Natural killer cell treated with Interleukin-12 subunit alpha and Interleukin-12 subunit beta and Interleukin-15 and Interleukin-18, amount 100 ng/mL, for 72 hours (primary cell): ENCODE data around the gene SFMBT2. TPM values are rescaled to one million over a fixed set of nuclear protein-coding genes. Genes with fewer than 3 reads are reported as not detected.
"Not testable (repeated sequence)": the region's sequence is repeated elsewhere in the genome, so short reads cannot be mapped to it uniquely, and the experiment has no call there.

Experiments
- ATAC-seq, 2 donors: fragments of 150-1000 bp; cut with Tn5 transposase in 1 of 2; sonication (Bioruptor Pico), chemical (Tn5 transposase) in 1 of 2; 2 replicates each; pipeline ENCODE4 v1.10.0; 2021
- DNase-seq: peaks from one replicate; pipeline ENCODE4 v3.0.0; 2022; ENCODE audit warnings: low spot score
- H3K27ac Mint-ChIP-seq, 2 donors: 1 replicate in 1 of 2; 2 replicates in 1 of 2; pipeline ENCODE4 v1.8.0; 2022; ENCODE audit warnings: mixed read lengths in 2 of 2, mild to moderate bottlenecking in 1 of 2, moderate library complexity in 1 of 2
- H3K27me3 Mint-ChIP-seq, 2 donors: 1 replicate in 1 of 2; 2 replicates in 1 of 2; pipeline ENCODE4 v1.8.0; 2022; ENCODE audit warnings: mixed read lengths in 2 of 2
- H3K36me3 Mint-ChIP-seq: one replicate; pipeline ENCODE4 v1.8.0; 2022; ENCODE audit warnings: mixed read lengths
- H3K4me1 Mint-ChIP-seq, 2 donors: 1 replicate in 1 of 2; 2 replicates in 1 of 2; pipeline ENCODE4 v1.8.0; 2022; ENCODE audit warnings: low read depth in 2 of 2, mixed read lengths in 2 of 2, mild to moderate bottlenecking in 1 of 2
- H3K4me3 Mint-ChIP-seq: one replicate; pipeline ENCODE4 v1.8.0; 2022; ENCODE audit warnings: mixed read lengths
- H3K9me3 Mint-ChIP-seq: 2 replicates; pipeline ENCODE4 v1.8.0; 2022; ENCODE audit warnings: mixed read lengths
- total RNA-seq, 2 donors: library from RNA; stranded (reverse); gene quantifications; one replicate each; pipeline ENCODE4 v1.2.3, GENCODE V29; 2022

Gene SFMBT2
- total RNA-seq, 2 donors from 2014 or later, result 94.9 to 101 TPM

DNA sequence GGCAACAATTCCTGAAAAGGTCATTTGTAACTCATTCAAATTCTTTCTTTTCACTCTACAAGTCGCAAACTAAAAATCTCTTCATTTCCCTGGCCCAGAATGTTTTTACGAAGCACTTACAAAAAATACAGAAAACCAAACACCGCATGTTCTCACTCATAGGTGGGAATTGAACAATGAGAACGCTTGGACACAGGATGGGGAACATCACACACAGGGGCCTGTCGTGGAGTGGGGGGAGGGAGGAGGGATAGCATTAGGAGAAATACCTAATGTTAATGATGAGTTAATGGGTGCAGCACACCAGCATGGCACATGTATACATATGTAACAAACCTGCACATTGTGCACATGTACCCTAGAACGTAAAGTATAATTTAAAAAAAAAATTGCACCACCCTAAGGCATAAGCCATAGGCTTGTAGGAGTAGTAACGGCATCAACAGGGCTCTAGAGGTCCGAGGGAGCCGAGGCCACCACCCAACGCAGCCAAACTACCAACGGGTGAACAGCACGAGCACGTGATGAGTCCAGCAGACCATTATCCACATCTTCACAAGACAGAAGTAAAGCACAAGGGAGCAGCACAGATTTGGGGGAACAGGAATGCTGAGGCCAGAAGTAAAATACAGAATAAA, 98.9 kb downstream of the SFMBT2 start:
- not testable (repeated sequence) for H3K4me3 Mint-ChIP-seq, H3K27me3 Mint-ChIP-seq, H3K9me3 Mint-ChIP-seq, ATAC-seq, DNase-seq
- H3K36me3 Mint-ChIP-seq, result peaks cover 21% of the 10 kb centered on the region
- H3K27ac Mint-ChIP-seq, result peak overlapping the region; percentile 54 to 95
- peaks cover 66 to 71% of the 10 kb centered on the region in 2 donors for H3K4me1 Mint-ChIP-seq

- Mint-ChIP-seq H3K4me1 (peaks cover 63 to 65% of the 10 kb centered on the region in 2 donors), H3K4me3 (no peak overlapping the region), H3K27ac (peak overlapping the region; percentile 54 to 95), H3K27me3 (no peaks in the 10 kb centered on the region), H3K9me3 (no peaks in the 10 kb centered on the region), H3K36me3 (peaks cover 21% of the 10 kb centered on the region)
- ATAC-seq (no peak), DNase-seq (no peak)
Observed at GRCh38 chr10:7311218-7311849, 99.5 kb downstream of the SFMBT2 start.

DNA sequence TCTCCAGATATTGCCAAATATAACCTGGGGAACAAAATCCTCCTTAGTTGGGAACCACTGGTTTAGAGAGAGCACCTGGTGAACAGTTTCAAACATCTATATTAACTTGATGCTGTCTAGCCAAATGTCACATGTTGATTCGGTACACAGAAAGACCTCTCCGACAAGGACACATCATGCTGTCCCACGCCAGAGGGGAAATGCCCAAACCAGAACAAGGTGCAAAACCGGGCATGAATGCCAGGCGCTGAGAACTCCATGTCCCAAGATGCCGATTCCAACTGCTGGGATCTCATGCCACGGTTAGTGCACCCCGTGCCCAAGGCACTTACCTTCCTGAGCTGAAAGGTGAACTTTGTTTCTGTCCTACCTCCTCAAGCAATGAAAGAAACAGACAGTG, 100.8 kb downstream of the SFMBT2 start:
- Mint-ChIP-seq H3K4me1 (peaks cover 56 to 57% of the 10 kb centered on the region in 2 donors), H3K9me3 (no peaks in the 10 kb centered on the region), H3K27ac (peak overlapping the region in 1 of 2 donors; percentile 95), H3K27me3 (no peaks in the 10 kb centered on the region), H3K4me3 (no peak overlapping the region), H3K36me3 (peaks cover 17% of the 10 kb centered on the region)
- ATAC-seq (no peak), DNase-seq (no peak)

GRCh38 chr10:7308826-7309225, 102.0 kb downstream of the SFMBT2 start:
- Mint-ChIP-seq H3K4me1 (peaks cover 53 to 57% of the 10 kb centered on the region in 2 donors), H3K36me3 (peaks cover 11% of the 10 kb centered on the region)

GRCh38 chr10:7306616-7307015, 104.2 kb downstream of the SFMBT2 start:
- peaks cover 51 to 63% of the 10 kb centered on the region in 2 donors for H3K4me1 Mint-ChIP-seq
- H3K36me3 Mint-ChIP-seq, result peaks cover 6% of the 10 kb centered on the region
- no peak for DNase-seq
- peak overlapping the region in 1 of 2 donors; percentile 63 for H3K27ac Mint-ChIP-seq
- H3K27me3 Mint-ChIP-seq, result no peaks in the 10 kb centered on the region
- H3K9me3 Mint-ChIP-seq, result no peaks in the 10 kb centered on the region
- no peak overlapping the region for H3K4me3 Mint-ChIP-seq
- no peak for ATAC-seq

More at GRCh38 chr10:7308826-7309225, 102.0 kb downstream of the SFMBT2 start:
- DNase-seq (no peak), ATAC-seq (no peak)
- no peaks in the 10 kb centered on the region for H3K27me3 Mint-ChIP-seq
- no peaks in the 10 kb centered on the region for H3K9me3 Mint-ChIP-seq
- H3K4me3 Mint-ChIP-seq, result no peak overlapping the region
- H3K27ac Mint-ChIP-seq, result peak overlapping the region in 1 of 2 donors; percentile 56

DNA sequence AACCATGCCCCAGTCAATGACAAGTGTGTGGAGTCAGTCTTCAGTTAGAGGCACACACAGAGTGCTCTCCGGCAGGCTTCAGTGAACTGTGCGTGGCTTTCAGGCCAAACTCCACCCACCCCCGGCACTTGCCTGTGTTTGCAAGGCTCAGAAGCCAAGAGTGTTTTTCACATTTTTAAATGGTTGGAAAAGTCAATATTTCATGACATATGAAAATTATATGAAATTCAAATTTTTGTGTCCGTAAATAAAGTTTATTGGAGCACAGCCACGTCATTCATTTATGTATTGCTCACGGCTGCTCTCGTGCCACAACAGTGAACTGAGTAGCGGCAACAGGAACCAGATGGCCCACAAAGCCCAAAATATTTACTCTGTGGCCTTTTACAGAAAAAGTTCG, 104.7 kb downstream of the SFMBT2 start:
- DNase-seq (no peak), ATAC-seq (peak in 1 of 2 donors; percentile 56)
- Mint-ChIP-seq H3K9me3 (no peaks in the 10 kb centered on the region), H3K36me3 (peaks cover 6% of the 10 kb centered on the region), H3K27me3 (no peaks in the 10 kb centered on the region), H3K27ac (peak overlapping the region in 1 of 2 donors; percentile 63), H3K4me1 (peaks cover 51 to 65% of the 10 kb centered on the region in 2 donors), H3K4me3 (no peak overlapping the region)

DNA sequence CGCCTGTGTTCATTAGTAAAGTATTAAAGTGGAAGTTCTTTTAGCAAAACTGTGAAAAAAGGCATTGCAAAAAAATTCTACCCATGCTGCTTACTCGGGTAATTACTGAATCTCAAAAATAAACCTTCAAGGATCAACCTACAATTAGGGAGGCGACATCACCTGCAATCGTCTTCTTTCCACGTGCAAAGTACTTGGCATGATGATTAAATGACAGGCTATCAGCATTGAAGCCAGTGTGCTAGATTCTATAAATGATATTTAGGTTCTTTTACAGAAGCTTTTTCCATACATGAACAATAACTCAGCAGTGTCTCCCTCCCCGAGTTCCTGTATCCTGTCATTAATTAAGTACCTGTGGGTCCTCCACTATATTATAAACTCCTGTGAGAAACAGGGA, 105.8 kb downstream of the SFMBT2 start:
- no peaks in the 10 kb centered on the region for H3K9me3 Mint-ChIP-seq
- no peaks in the 10 kb centered on the region for H3K27me3 Mint-ChIP-seq
- H3K27ac Mint-ChIP-seq, result peak overlapping the region in 1 of 2 donors; percentile 63
- DNase-seq (no peak), ATAC-seq (no peak)
- H3K4me3 Mint-ChIP-seq, result no peak overlapping the region
- H3K4me1 Mint-ChIP-seq, result peaks cover 55 to 66% of the 10 kb centered on the region in 2 donors
- peaks cover 6% of the 10 kb centered on the region for H3K36me3 Mint-ChIP-seq

DNA sequence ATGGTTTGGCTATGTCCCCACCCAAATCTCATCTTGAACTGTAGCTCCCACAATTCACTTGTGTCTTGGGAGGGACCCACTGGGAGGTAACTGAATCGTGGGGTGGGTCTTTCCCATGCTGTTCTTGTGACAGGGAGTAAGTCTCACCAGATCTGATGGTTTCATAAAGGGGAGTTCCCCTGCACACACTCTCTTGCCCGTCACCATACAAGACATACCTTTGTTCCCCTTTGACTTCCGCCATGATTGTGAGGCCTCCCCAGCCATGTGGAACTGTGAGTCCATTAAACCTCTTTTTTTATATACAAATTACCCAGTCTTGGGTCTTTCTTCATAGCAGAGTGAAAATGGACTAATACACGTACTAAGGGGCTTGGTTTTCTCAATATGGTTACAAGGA, 106.7 kb downstream of the SFMBT2 start:
- DNase-seq (no peak), ATAC-seq (no peak)
- Mint-ChIP-seq H3K27me3 (no peaks in the 10 kb centered on the region), H3K4me3 (no peak overlapping the region), H3K4me1 (peaks cover 62 to 72% of the 10 kb centered on the region in 2 donors), H3K27ac (peak overlapping the region in 1 of 2 donors; percentile 63), H3K36me3 (peaks cover 6% of the 10 kb centered on the region), H3K9me3 (no peaks in the 10 kb centered on the region)

DNA sequence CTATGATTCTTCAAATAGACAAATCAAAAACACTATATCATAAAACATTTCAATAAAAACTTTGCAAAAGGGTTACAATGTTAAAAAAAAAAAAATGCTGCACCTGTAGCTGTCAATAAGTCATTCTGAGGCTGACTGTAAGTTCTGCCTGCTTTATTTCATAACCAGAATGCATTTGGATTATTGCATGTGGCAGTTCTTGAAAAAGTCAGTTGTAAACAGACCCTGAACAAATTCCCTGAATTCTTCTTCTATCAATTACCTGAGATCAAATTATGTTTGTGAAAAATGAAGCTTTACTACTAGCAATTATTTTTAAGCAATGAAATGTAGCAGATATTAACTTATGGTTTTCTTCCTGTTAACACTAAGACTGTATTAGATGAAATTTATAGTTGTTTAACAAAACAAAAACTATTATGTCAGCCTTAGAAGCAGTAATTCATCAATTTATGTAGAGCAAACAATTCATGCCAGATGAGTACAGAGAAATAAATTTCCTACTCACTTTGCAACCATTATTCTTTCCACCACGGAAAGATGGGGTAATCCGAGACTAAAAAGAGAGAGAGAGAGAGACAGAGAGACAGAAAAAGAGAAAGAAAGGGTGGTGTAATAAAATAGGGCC, 107.8 kb downstream of the SFMBT2 start:
- no peak for ATAC-seq
- H3K4me1 Mint-ChIP-seq, result peaks cover 65 to 72% of the 10 kb centered on the region in 2 donors
- peak overlapping the region in 1 of 2 donors; percentile 63 for H3K27ac Mint-ChIP-seq
- H3K36me3 Mint-ChIP-seq, result no peaks in the 10 kb centered on the region
- no peak for DNase-seq
- H3K4me3 Mint-ChIP-seq, result no peak overlapping the region
- H3K27me3 Mint-ChIP-seq, result no peaks in the 10 kb centered on the region
- H3K9me3 Mint-ChIP-seq, result no peaks in the 10 kb centered on the region

DNA sequence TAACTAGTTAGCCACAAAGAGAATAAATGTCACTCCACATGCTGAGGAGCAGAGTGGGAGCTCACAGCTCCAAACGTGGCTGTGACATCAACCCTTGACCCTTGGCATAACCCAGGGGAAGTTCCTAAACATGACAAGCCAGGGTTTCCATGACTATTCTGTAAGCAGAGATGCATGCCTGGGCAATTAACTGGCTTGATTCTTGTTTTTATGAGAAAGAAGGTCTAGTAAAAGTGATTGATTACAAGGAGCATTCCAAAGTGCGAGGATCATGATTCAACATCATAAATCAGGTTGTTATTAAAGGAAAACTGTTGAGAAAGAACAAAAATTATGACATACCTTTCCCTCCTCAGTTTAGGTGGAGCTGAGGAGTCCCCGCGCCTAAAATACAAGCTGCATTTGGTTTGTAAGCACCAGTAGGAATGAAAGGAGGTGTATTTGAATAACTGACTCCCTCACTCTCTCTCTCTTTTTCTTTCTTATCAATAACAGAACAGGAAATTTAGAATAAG, 108.4 kb downstream of the SFMBT2 start:
- H3K9me3 Mint-ChIP-seq, result no peaks in the 10 kb centered on the region
- peak overlapping the region; percentile 47 for H3K4me3 Mint-ChIP-seq
- H3K36me3 Mint-ChIP-seq, result no peaks in the 10 kb centered on the region
- peaks cover 69 to 71% of the 10 kb centered on the region in 2 donors for H3K4me1 Mint-ChIP-seq
- peak overlapping the region; percentile 17 to 63 for H3K27ac Mint-ChIP-seq
- ATAC-seq (peak in 1 of 2 donors; percentile 64), DNase-seq (no peak)
- no peaks in the 10 kb centered on the region for H3K27me3 Mint-ChIP-seq

DNA sequence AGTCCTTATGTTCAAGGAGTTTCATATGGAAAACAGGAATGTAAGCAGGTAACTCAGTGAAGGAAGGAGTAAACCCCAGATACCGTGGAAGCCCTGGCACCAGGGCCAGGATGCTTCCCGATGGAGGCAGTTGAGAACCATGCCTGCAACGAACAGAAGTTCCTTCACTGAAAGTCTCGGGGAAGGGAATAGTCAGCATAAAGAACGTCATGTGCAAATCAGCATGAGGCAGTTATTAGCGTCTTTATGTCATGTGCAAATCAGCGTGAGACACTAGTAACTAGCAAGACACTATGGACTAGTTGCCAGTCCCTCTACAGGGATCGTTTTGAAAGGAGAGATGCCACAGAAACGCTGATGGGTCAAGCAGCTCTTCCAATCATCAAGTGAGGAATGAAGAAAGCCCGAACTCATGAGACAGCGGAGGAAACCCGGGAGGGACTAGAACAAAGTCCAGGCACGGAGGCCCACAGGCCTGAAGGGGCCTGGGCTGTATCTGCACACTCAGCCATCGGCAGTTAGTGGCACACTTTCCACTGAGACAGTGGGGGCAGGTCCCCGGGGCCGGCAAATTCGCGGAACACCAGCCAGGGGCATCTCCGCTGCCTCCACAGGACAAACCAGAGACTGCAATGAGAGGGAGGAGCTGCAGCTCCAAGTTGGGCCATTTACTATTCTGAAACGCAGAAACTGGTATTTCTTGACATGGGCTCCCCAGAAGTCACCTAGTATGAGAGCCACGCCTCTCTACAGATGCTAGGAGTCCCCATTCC, 109.6 kb downstream of the SFMBT2 start:
- no peak for ATAC-seq
- H3K27me3 Mint-ChIP-seq, result no peaks in the 10 kb centered on the region
- DNase-seq, result no peak
- peak overlapping the region; percentile 60 for H3K4me3 Mint-ChIP-seq
- peak overlapping the region; percentile 17 to 63 for H3K27ac Mint-ChIP-seq
- no peaks in the 10 kb centered on the region for H3K36me3 Mint-ChIP-seq
- no peaks in the 10 kb centered on the region for H3K9me3 Mint-ChIP-seq
- H3K4me1 Mint-ChIP-seq, result peaks cover 77% of the 10 kb centered on the region in 2 donors

GRCh38 chr10:7300384-7300971, 110.4 kb downstream of the SFMBT2 start:
- Mint-ChIP-seq H3K27ac (peak overlapping the region; percentile 17 to 63), H3K4me1 (peaks cover 81 to 84% of the 10 kb centered on the region in 2 donors), H3K36me3 (no peaks in the 10 kb centered on the region), H3K9me3 (no peaks in the 10 kb centered on the region), H3K27me3 (no peaks in the 10 kb centered on the region), H3K4me3 (peak overlapping the region; percentile 60)
- DNase-seq (no peak), ATAC-seq (peak; percentile 89 to 90)
